ENCODE results near the gene RASD2.

GRCh38 chr22:35544827-35545226 is 4.2 kb downstream of the RASD2 start:
- TF ChIP-seq POLR2AphosphoS5 (IDR thresholded peaks at IDR 0.05; ENCODE audit: borderline replicate concordance, low read depth, low read length), result no peak
- TF ChIP-seq EZH2 (IDR thresholded peaks at IDR 0.05), result no peak
- no peak for TF ChIP-seq FOXP2 (optimal IDR thresholded peaks at IDR 0.05; ENCODE audit: control extremely low read depth, extremely low read length, insufficient read depth)

Data from SK-N-MC (cell line).